ENCODE data around the gene ARHGAP27.

Gene ARHGAP27

GRCh38 chr17:45425125-45425983 is 7.3 kb downstream of the ARHGAP27 start (continued):
- TF ChIP-seq TOX (CRISPR knock-in tag; IDR thresholded peaks at IDR 0.05; ENCODE audit: borderline replicate concordance) (no peak), POU6F1 (CRISPR knock-in tag; IDR thresholded peaks at IDR 0.05; ENCODE audit: borderline replicate concordance, low read depth) (no peak)

GRCh38 chr17:45424769-45425124 is 7.9 kb downstream of the ARHGAP27 start:
- TF ChIP-seq PPARA (CRISPR knock-in tag; IDR thresholded peaks at IDR 0.05; ENCODE audit: borderline replicate concordance) (no peak), ZNF565 (CRISPR knock-in tag; conservative IDR thresholded peaks at IDR 0.05; ENCODE audit: low read depth) (no peak), ESRRG (CRISPR knock-in tag; IDR thresholded peaks at IDR 0.05) (no peak), TSHZ2 (CRISPR knock-in tag; IDR thresholded peaks at IDR 0.05) (no peak), RARB (CRISPR knock-in tag; IDR thresholded peaks at IDR 0.05) (no peak), ZNF70 (CRISPR knock-in tag; IDR thresholded peaks at IDR 0.05) (no peak), ZNF8 (CRISPR knock-in tag; IDR thresholded peaks at IDR 0.05) (no peak), ZFP3 (CRISPR knock-in tag; IDR thresholded peaks at IDR 0.05) (no peak), OSR1 (CRISPR knock-in tag; IDR thresholded peaks at IDR 0.05) (no peak), ZFP30 (CRISPR knock-in tag; IDR thresholded peaks at IDR 0.05) (no peak), TCF4 (CRISPR knock-in tag; IDR thresholded peaks at IDR 0.05; ENCODE audit: borderline replicate concordance) (no peak), ARNTL (CRISPR knock-in tag; IDR thresholded peaks at IDR 0.05; ENCODE audit: borderline replicate concordance, low read depth) (no peak), CSDC2 (CRISPR knock-in tag; IDR thresholded peaks at IDR 0.05) (no peak), CREB5 (CRISPR knock-in tag; IDR thresholded peaks at IDR 0.05; ENCODE audit: low read depth) (no peak), SNAI2 (CRISPR knock-in tag; IDR thresholded peaks at IDR 0.05) (no peak), ISL1 (CRISPR knock-in tag; IDR thresholded peaks at IDR 0.05) (no peak), ZC3H10 (CRISPR knock-in tag; IDR thresholded peaks at IDR 0.05) (no peak), PATZ1 (CRISPR knock-in tag; IDR thresholded peaks at IDR 0.05; ENCODE audit: borderline replicate concordance) (no peak), GLIS3 (CRISPR knock-in tag; IDR thresholded peaks at IDR 0.05) (no peak)
- ATAC-seq: no peak

- TF ChIP-seq ZFP30 (CRISPR knock-in tag; IDR thresholded peaks at IDR 0.05): no peak
- no peak for TF ChIP-seq PATZ1 (CRISPR knock-in tag; IDR thresholded peaks at IDR 0.05; ENCODE audit: borderline replicate concordance)
- no peak for TF ChIP-seq OSR1 (CRISPR knock-in tag; IDR thresholded peaks at IDR 0.05)
- TF ChIP-seq RARB (CRISPR knock-in tag; IDR thresholded peaks at IDR 0.05): no peak
- TF ChIP-seq CSDC2 (CRISPR knock-in tag; IDR thresholded peaks at IDR 0.05): no peak
- no peak for TF ChIP-seq TCF4 (CRISPR knock-in tag; IDR thresholded peaks at IDR 0.05; ENCODE audit: borderline replicate concordance)
- no peak for TF ChIP-seq SNAI2 (CRISPR knock-in tag; IDR thresholded peaks at IDR 0.05)
- no peak for TF ChIP-seq ZFP3 (CRISPR knock-in tag; IDR thresholded peaks at IDR 0.05)
- no peak for TF ChIP-seq CSRNP3 (CRISPR knock-in tag; IDR thresholded peaks at IDR 0.05)
- TF ChIP-seq ISL1 (CRISPR knock-in tag; IDR thresholded peaks at IDR 0.05): no peak
- no peak for TF ChIP-seq ZNF8 (CRISPR knock-in tag; IDR thresholded peaks at IDR 0.05)
- TF ChIP-seq ARNTL (CRISPR knock-in tag; IDR thresholded peaks at IDR 0.05; ENCODE audit: borderline replicate concordance, low read depth): no peak
- TF ChIP-seq CREB5 (CRISPR knock-in tag; IDR thresholded peaks at IDR 0.05; ENCODE audit: low read depth): no peak
- ATAC-seq: no peak
Measured at GRCh38 chr17:45423975-45424335, 8.7 kb downstream of the ARHGAP27 start.
